Measurements from ENCODE around the gene NEIL3.

NEIL3 gene

GRCh38 chr4:177321647-177322046 is 12.0 kb downstream of the NEIL3 start:
- Histone ChIP-seq H3K36me3 (peaks cover 15% of the 10 kb centered on the region; the same call in 1 of the 2 replicates), H3K4me3 (ENCODE audit: low read depth, low read length) (no peak overlapping the region), H3K27me3 (no peaks in the 10 kb centered on the region), H3K9me3 (no peaks in the 10 kb centered on the region), H3K4me1 (peaks cover 25% of the 10 kb centered on the region)
- no peak for DNase-seq
- TF ChIP-seq CTCF (IDR thresholded peaks at IDR 0.05; ENCODE audit: low read depth, low read length) = no peak

- TF ChIP-seq CTCF (IDR thresholded peaks at IDR 0.05; ENCODE audit: low read depth, low read length) = no peak
- H3K9me3 ChIP-seq = no peaks in the 10 kb centered on the region
- peaks cover 15% of the 10 kb centered on the region; the same call in 1 of the 2 replicates for H3K36me3 ChIP-seq
- H3K27me3 ChIP-seq = no peaks in the 10 kb centered on the region
- no peak for DNase-seq
- H3K4me3 ChIP-seq (ENCODE audit: low read depth, low read length) = peak overlapping the region; percentile 8; the same call in 1 of the 2 replicates
- H3K4me1 ChIP-seq = peaks cover 25% of the 10 kb centered on the region
Observed at GRCh38 chr4:177322266-177322665, 12.6 kb downstream of the NEIL3 start.

GRCh38 chr4:177322881-177323280 is 13.2 kb downstream of the NEIL3 start:
- DNase-seq = no peak
- H3K9me3 ChIP-seq = no peaks in the 10 kb centered on the region
- peak overlapping the region; percentile 8; the same call in 1 of the 2 replicates for H3K4me3 ChIP-seq (ENCODE audit: low read depth, low read length)
- peaks cover 25% of the 10 kb centered on the region for H3K4me1 ChIP-seq
- TF ChIP-seq CTCF (IDR thresholded peaks at IDR 0.05; ENCODE audit: low read depth, low read length) = no peak
- H3K36me3 ChIP-seq = peaks cover 15% of the 10 kb centered on the region; the same call in 1 of the 2 replicates
- H3K27me3 ChIP-seq = no peaks in the 10 kb centered on the region

GRCh38 chr4:177323416-177323815 is 13.7 kb downstream of the NEIL3 start:
- peak overlapping the region; percentile 8; the same call in 1 of the 2 replicates for H3K4me3 ChIP-seq (ENCODE audit: low read depth, low read length)
- peaks cover 25% of the 10 kb centered on the region for H3K4me1 ChIP-seq
- peaks cover 15% of the 10 kb centered on the region; the same call in 1 of the 2 replicates for H3K36me3 ChIP-seq
- no peaks in the 10 kb centered on the region for H3K9me3 ChIP-seq
- no peaks in the 10 kb centered on the region for H3K27me3 ChIP-seq
- DNase-seq = peak; percentile 11
- no peak for TF ChIP-seq CTCF (IDR thresholded peaks at IDR 0.05; ENCODE audit: low read depth, low read length)

- Histone ChIP-seq H3K9me3 (no peaks in the 10 kb centered on the region), H3K4me3 (ENCODE audit: low read depth, low read length) (no peak overlapping the region), H3K27me3 (no peaks in the 10 kb centered on the region), H3K36me3 (peaks cover 8% of the 10 kb centered on the region; the same call in 1 of the 2 replicates), H3K4me1 (no peaks in the 10 kb centered on the region)
- DNase-seq = no peak
- no peak for TF ChIP-seq CTCF (IDR thresholded peaks at IDR 0.05; ENCODE audit: low read depth, low read length)
Observed at GRCh38 chr4:177332119-177332518, 22.4 kb downstream of the NEIL3 start.

- DNase-seq = no peak
- peaks cover 15% of the 10 kb centered on the region for H3K4me1 ChIP-seq
- no peaks in the 10 kb centered on the region for H3K9me3 ChIP-seq
- H3K36me3 ChIP-seq = peaks cover 33% of the 10 kb centered on the region
- no peaks in the 10 kb centered on the region for H3K27me3 ChIP-seq
- TF ChIP-seq CTCF (IDR thresholded peaks at IDR 0.05; ENCODE audit: low read depth, low read length) = peak; percentile 70
- H3K4me3 ChIP-seq (ENCODE audit: low read depth, low read length) = no peak overlapping the region
Observed at GRCh38 chr4:177339477-177340374, 30.1 kb downstream of the NEIL3 start.
